ENCODE measurements around the gene SLC6A13.
"Not testable (repeated sequence)": the region's sequence is repeated elsewhere in the genome, so short reads cannot be mapped to it uniquely, and the experiment has no call there.

- not testable (repeated sequence) for TF ChIP-seq NFYB (IDR thresholded peaks at IDR 0.05; ENCODE audit: insufficient read depth, low read depth, low read length); CREM (IDR thresholded peaks at IDR 0.05; ENCODE audit: low read depth); RAD51 (IDR thresholded peaks at IDR 0.05); SIX5 (IDR thresholded peaks at IDR 0.05; ENCODE audit: low read depth, low read length, severe bottlenecking); CHD2 (IDR thresholded peaks at IDR 0.05; ENCODE audit: borderline replicate concordance, low read depth, low read length); RFX5 (IDR thresholded peaks at IDR 0.05; ENCODE audit: low read depth, low read length)
- TF ChIP-seq, protein P1, sequence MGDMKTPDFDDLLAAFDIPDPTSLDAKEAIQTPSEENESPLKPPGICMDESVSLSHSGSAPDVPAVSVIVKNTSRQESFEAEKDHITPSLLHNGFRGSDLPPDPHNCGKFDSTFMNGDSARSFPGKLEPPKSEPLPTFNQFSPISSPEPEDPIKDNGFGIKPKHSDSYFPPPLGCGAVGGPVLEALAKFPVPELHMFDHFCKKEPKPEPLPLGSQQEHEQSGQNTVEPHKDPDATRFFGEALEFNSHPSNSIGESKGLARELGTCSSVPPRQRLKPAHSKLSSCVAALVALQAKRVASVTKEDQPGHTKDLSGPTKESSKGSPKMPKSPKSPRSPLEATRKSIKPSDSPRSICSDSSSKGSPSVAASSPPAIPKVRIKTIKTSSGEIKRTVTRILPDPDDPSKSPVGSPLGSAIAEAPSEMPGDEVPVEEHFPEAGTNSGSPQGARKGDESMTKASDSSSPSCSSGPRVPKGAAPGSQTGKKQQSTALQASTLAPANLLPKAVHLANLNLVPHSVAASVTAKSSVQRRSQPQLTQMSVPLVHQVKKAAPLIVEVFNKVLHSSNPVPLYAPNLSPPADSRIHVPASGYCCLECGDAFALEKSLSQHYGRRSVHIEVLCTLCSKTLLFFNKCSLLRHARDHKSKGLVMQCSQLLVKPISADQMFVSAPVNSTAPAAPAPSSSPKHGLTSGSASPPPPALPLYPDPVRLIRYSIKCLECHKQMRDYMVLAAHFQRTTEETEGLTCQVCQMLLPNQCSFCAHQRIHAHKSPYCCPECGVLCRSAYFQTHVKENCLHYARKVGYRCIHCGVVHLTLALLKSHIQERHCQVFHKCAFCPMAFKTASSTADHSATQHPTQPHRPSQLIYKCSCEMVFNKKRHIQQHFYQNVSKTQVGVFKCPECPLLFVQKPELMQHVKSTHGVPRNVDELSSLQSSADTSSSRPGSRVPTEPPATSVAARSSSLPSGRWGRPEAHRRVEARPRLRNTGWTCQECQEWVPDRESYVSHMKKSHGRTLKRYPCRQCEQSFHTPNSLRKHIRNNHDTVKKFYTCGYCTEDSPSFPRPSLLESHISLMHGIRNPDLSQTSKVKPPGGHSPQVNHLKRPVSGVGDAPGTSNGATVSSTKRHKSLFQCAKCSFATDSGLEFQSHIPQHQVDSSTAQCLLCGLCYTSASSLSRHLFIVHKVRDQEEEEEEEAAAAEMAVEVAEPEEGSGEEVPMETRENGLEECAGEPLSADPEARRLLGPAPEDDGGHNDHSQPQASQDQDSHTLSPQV (IDR thresholded peaks at IDR 0.05): not testable (repeated sequence)
Observed at GRCh38 chr12:217029-217428, 45.6 kb downstream of the SLC6A13 start.
